HCT116 (cell line): ENCODE measurements around the gene IGSF21. TPM values are rescaled to one million over a fixed set of nuclear protein-coding genes. Genes with fewer than 3 reads are reported as not detected.

Source experiments
- ATAC-seq: fragments of 200-7000 bp; cut with Tn5 transposase; 2 replicates; pipeline ENCODE4 v1.9.1; 2020; ENCODE audit warnings: mild to moderate bottlenecking, moderate library complexity
- BruUV-seq: library from RNA; stranded (reverse); fragments of 400-500 nt; replicated peaks from 2 replicates; lab custom pipeline; 2021; lab: Mats Ljungman, UMichigan
- CTCF ChIA-PET: fragments of 300-600 bp; sonication (Branson Sonifier 250); formaldehyde crosslinking; loops from one replicate; lab custom pipeline; 2021; ENCODE audit warnings: antibody characterized with exemption; lab: Charles Lee
- POLR2A ChIA-PET: fragments of 300-600, 350-600 bp; sonication (Branson Sonifier 250); formaldehyde crosslinking; loops from one replicate; lab custom pipeline; 2021; ENCODE audit warnings: antibody characterized with exemption; lab: Charles Lee
- RAD21 ChIA-PET, 2 experiments: fragments of 300-600 bp; sonication (Branson Sonifier 250); formaldehyde crosslinking; loops; one replicate each; lab custom pipeline; 2023; ENCODE audit warnings: low total read pairs in 2 of 2; ENCODE audit not compliant: uncharacterized antibody in 2 of 2, unreplicated experiment in 2 of 2, low non-redundant PET in 1 of 2; lab: Charles Lee
- DNase-seq: peaks from one replicate; pipeline ENCODE4 v3.0.0-alpha.2; 2010; ENCODE audit warnings: low read depth, low spot score
- H2AFZ ChIP-seq: fragments of 200-600 bp; shearing (Covaris generic), sonication (generic); 2 replicates; pipeline ENCODE4 v1.6.1; 2017; ENCODE audit warnings: low read depth, mixed run types, mixed read lengths, antibody characterized with exemption, low read length; ENCODE audit not compliant: poor library complexity, severe bottlenecking
- H3K27ac ChIP-seq: 2 replicates; pipeline ENCODE4 v1.5.1; 2012; ENCODE audit warnings: low read depth, low read length
- H3K27me3 ChIP-seq: fragments of 200-600 bp; sonication (generic); 2 replicates; pipeline ENCODE4 v1.6.1; 2016; ENCODE audit warnings: mixed run types, low read length, mixed read lengths; ENCODE audit not compliant: insufficient read depth
- H3K36me3 ChIP-seq, 2 experiments: fragments of 200-500 bp in 1 of 2; fragments of 200-600 bp in 1 of 2; sonication (Bioruptor generic) in 1 of 2; sonication (generic) in 1 of 2; 2 replicates each; pipeline versions ENCODE4 v1.5.1 to v1.6.1; 2014 to 2016; ENCODE audit warnings: low read length in 2 of 2, inconsistent platforms in 1 of 2, mixed read lengths in 1 of 2, mixed run types in 1 of 2; ENCODE audit not compliant: insufficient read depth in 2 of 2, control insufficient read depth in 1 of 2
- H3K4me1 ChIP-seq, 2 experiments: fragments of 200-600 bp in 1 of 2; sonication (generic) in 1 of 2; 2 replicates each; pipeline versions ENCODE4 v1.5.1 to v1.6.1; 2012 to 2017; ENCODE audit warnings: low read length in 2 of 2, inconsistent platforms in 1 of 2, mild to moderate bottlenecking in 1 of 2, mixed read lengths in 1 of 2, mixed run types in 1 of 2, moderate library complexity in 1 of 2; ENCODE audit not compliant: insufficient read depth in 2 of 2, control insufficient read depth in 1 of 2
- H3K4me2 ChIP-seq: fragments of 200-600 bp; sonication (generic); 2 replicates; pipeline ENCODE4 v1.6.1; 2017; ENCODE audit warnings: mixed run types, low read length, mixed read lengths
- H3K4me3 ChIP-seq, 2 experiments: fragments of 200-600 bp in 1 of 2; sonication (generic) in 1 of 2; replicated peaks in 1 of 2; 2 replicates each; pipeline ENCODE4 v1.5.1; 2011 to 2016; ENCODE audit warnings: low read length in 2 of 2, control low read depth in 1 of 2, low read depth in 1 of 2, mild to moderate bottlenecking in 1 of 2, mixed read lengths in 1 of 2, mixed run types in 1 of 2
- H3K79me2 ChIP-seq: fragments of 200-600 bp; sonication (generic); 2 replicates; pipeline ENCODE4 v1.6.1; 2017; ENCODE audit warnings: mild to moderate bottlenecking, mixed run types, low read length, moderate library complexity, mixed read lengths; ENCODE audit not compliant: insufficient read depth
- H3K9ac ChIP-seq: fragments of 200-600 bp; sonication (generic); 2 replicates; pipeline ENCODE4 v1.6.1; 2016; ENCODE audit warnings: low read length, mixed read lengths
- H3K9me2 ChIP-seq: fragments of 200-600 bp; sonication (generic), shearing (Covaris generic); 2 replicates; pipeline ENCODE4 v1.6.1; 2017; ENCODE audit warnings: mixed run types, mild to moderate bottlenecking, moderate library complexity; ENCODE audit not compliant: insufficient read depth
- H3K9me3 ChIP-seq, 2 experiments: fragments of 200-500 bp in 1 of 2; fragments of 200-600 bp in 1 of 2; sonication (Bioruptor generic) in 1 of 2; sonication (generic) in 1 of 2; 2 replicates each; pipeline ENCODE4 v1.6.1; 2014 to 2017; ENCODE audit warnings: low read length in 2 of 2, mixed read lengths in 2 of 2, inconsistent platforms in 1 of 2, low read depth in 1 of 2, mild to moderate bottlenecking in 1 of 2, mixed run types in 1 of 2, moderate library complexity in 1 of 2; ENCODE audit not compliant: control insufficient read depth in 1 of 2, insufficient read depth in 1 of 2
- H4K20me1 ChIP-seq: fragments of 200-600 bp; sonication (generic), shearing (Covaris generic); 2 replicates; pipeline ENCODE4 v1.6.1; 2017; ENCODE audit warnings: mixed run types, mild to moderate bottlenecking, moderate library complexity; ENCODE audit not compliant: insufficient read depth
- CEBPB ChIP-seq: IDR thresholded peaks from 2 replicates; pipeline ENCODE4 v1.6.1; 2012; ENCODE audit warnings: low read depth
- EGR1 ChIP-seq: IDR thresholded peaks from 2 replicates; pipeline ENCODE4 v1.6.1; 2012; ENCODE audit warnings: low read depth
- EZH2 ChIP-seq: fragments of 200-600 bp; sonication (generic); IDR thresholded peaks from 2 replicates; pipeline ENCODE4 v1.6.1; 2017; ENCODE audit warnings: antibody characterized with exemption, mixed run types
- POLR2A ChIP-seq: IDR thresholded peaks from 2 replicates; pipeline ENCODE4 v1.7.0; 2011; ENCODE audit warnings: borderline replicate concordance; ENCODE audit not compliant: insufficient read depth, insufficient read length; ENCODE audit errors: extremely low read depth
- RAD21 ChIP-seq: IDR thresholded peaks from 2 replicates; pipeline ENCODE4 v1.6.1; 2012; ENCODE audit warnings: low read depth, mild to moderate bottlenecking
- TCF7L2 ChIP-seq: IDR thresholded peaks from 2 replicates; pipeline ENCODE4 v1.7.0; 2011; ENCODE audit warnings: borderline replicate concordance, inconsistent platforms; ENCODE audit not compliant: insufficient read depth, insufficient read length; ENCODE audit errors: extremely low read depth
- ZNF274 ChIP-seq: fragments of 200-500 bp; sonication (Bioruptor generic); IDR thresholded peaks from 2 replicates; pipeline ENCODE4 v1.6.1; 2014; ENCODE audit warnings: mild to moderate bottlenecking, low read depth, low read length, inconsistent platforms
- intact Hi-C: fragments of 100-400 bp; cut with micrococcal nuclease; formaldehyde crosslinking; loops from 2 replicates; pipeline ENCODE4 v1.10.0; 2022
- total RNA-seq: library from RNA; stranded (reverse); gene quantifications from one replicate; pipeline ENCODE4 v1.2.1, GENCODE V29; 2021; ENCODE audit not compliant: unreplicated experiment
- TF ChIP-seq, protein P1 (sequence below), 3 experiments: fragments of 200-600 bp in 1 of 3; sonication (generic) in 1 of 3; IDR thresholded peaks in 2 of 3; conservative IDR thresholded peaks in 1 of 3; 2 replicates each; pipeline ENCODE4 v1.5.1; 2012 to 2017; ENCODE audit warnings: low read depth in 2 of 3, low read length in 2 of 3, antibody characterized with exemption in 1 of 3, borderline replicate concordance in 1 of 3, control low read depth in 1 of 3, mild to moderate bottlenecking in 1 of 3, mixed read lengths in 1 of 3, mixed run types in 1 of 3, moderate library complexity in 1 of 3; ENCODE audit not compliant: insufficient read depth in 1 of 3

IGSF21 gene
- total RNA-seq, 1 experiment from 2014 or later: not detected

DNA sequence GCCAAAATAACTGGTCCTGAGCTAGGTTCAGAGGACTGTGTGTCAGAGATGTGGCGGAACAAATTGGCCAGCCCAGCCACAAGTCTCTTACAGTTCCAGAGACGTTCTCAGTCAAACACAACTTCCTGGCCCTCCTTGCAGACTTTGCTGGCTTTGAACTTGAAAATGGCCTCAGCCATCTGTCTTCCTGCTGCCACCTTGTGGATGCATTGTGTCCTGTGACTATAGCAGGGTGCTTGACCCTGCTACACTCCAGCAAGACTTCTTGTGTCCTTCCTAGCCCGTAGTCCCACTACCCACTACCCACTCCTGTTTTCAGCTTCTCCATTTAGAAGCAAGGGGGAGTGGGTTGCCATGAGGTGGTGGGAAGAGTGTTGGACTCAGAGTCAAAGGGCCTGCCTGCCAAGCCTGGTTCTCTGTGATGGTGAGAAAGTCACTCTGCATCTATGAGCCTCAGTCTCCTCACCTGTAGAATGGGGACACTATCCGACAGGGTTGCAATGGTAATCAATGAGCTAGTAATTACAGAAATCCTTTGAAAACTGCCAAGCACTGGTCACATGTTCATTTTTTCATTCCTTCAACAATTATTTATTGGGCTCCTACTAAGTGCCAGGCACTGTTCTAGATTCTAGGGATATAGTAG, 109.9 kb downstream of the IGSF21 start:
- Histone ChIP-seq H3K4me2 (no peak overlapping the region), H3K27ac (no peak overlapping the region), H3K9me3 (no peaks in the 10 kb centered on the region), H2AFZ (no peak overlapping the region), H3K4me1 (no peaks in the 10 kb centered on the region), H4K20me1 (no peaks in the 10 kb centered on the region), H3K79me2 (no peaks in the 10 kb centered on the region), H3K9ac (no peak overlapping the region), H3K4me3 (no peak overlapping the region), H3K27me3 (peaks cover 51% of the 10 kb centered on the region), H3K36me3 (no peaks in the 10 kb centered on the region), H3K9me2 (no peaks in the 10 kb centered on the region)
- ChIA-PET CTCF (no interaction called here), POLR2A (no interaction called here), RAD21 (no interaction called here)
- intact Hi-C loops: loop anchor here (1.0 kb wide), 2 partner anchors 294 to 556 kb away; no protein-coding TSS in a partner anchor
- TF ChIP-seq CEBPB (no peak), TCF7L2 (peak; percentile 50), EGR1 (no peak), EZH2 (no peak), ZNF274 (no peak), RAD21 (peak; percentile 63; the same call in 1 of the 2 replicates), POLR2A (no peak)
- TF ChIP-seq, protein P1, sequence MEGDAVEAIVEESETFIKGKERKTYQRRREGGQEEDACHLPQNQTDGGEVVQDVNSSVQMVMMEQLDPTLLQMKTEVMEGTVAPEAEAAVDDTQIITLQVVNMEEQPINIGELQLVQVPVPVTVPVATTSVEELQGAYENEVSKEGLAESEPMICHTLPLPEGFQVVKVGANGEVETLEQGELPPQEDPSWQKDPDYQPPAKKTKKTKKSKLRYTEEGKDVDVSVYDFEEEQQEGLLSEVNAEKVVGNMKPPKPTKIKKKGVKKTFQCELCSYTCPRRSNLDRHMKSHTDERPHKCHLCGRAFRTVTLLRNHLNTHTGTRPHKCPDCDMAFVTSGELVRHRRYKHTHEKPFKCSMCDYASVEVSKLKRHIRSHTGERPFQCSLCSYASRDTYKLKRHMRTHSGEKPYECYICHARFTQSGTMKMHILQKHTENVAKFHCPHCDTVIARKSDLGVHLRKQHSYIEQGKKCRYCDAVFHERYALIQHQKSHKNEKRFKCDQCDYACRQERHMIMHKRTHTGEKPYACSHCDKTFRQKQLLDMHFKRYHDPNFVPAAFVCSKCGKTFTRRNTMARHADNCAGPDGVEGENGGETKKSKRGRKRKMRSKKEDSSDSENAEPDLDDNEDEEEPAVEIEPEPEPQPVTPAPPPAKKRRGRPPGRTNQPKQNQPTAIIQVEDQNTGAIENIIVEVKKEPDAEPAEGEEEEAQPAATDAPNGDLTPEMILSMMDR (IDR thresholded peaks at IDR 0.05 in 2 of 3, conservative IDR thresholded peaks at IDR 0.05 in 1 of 3; ENCODE audit: borderline replicate concordance in 1 of 3, insufficient read depth in 1 of 3, low read depth in 2 of 3, low read length in 2 of 3): peak; percentile 56 to 78 (median 71); a peak in 5 of 6 replicates
- BruUV-seq: no TSS peak
- ATAC-seq (peak; percentile 89), DNase-seq (peak; percentile 31)
